Suprapubic skin (tissue), 4 donors: ENCODE measurements around the gene MEIOB. TPM values are rescaled to one million over a fixed set of nuclear protein-coding genes. Genes with fewer than 3 reads are reported as not detected.

Source experiments
- DNase-seq, 2 donors: peaks; one replicate each; pipeline ENCODE4 v3.0.0-alpha.2; 2019; ENCODE audit warnings: low spot score in 2 of 2
- H3K27ac ChIP-seq: fragments of 200-600 bp; sonication (generic); one replicate; pipeline ENCODE4 v1.5.1; 2019
- H3K27me3 ChIP-seq: fragments of 200-600 bp; sonication (generic); one replicate; pipeline ENCODE4 v1.5.1; 2019
- H3K36me3 ChIP-seq: fragments of 200-600 bp; sonication (generic); one replicate; pipeline ENCODE4 v1.5.1; 2019
- H3K4me1 ChIP-seq: fragments of 200-600 bp; sonication (generic); one replicate; pipeline ENCODE4 v1.5.1; 2019
- H3K4me3 ChIP-seq: fragments of 200-600 bp; sonication (generic); one replicate; pipeline ENCODE4 v1.5.1; 2019; ENCODE audit warnings: mild to moderate bottlenecking
- H3K9me3 ChIP-seq: fragments of 200-600 bp; sonication (generic); one replicate; pipeline ENCODE4 v1.5.1; 2019
- CTCF ChIP-seq, 2 donors: fragments of 200-600 bp in 1 of 2; fragments of 450-650 bp in 1 of 2; sonication (generic) in 1 of 2; IDR thresholded peaks; one replicate each; pipeline ENCODE4 v1.5.1; 2016 to 2019; ENCODE audit warnings: antibody characterized with exemption in 2 of 2, mild to moderate bottlenecking in 1 of 2, moderate library complexity in 1 of 2
- EP300 ChIP-seq: sonication (generic); formaldehyde crosslinking; IDR thresholded peaks from one replicate; pipeline ENCODE4 v1.6.1; 2017; ENCODE audit warnings: antibody characterized with exemption
- POLR2A ChIP-seq, 2 donors: fragments of 450-650 bp; IDR thresholded peaks; one replicate each; pipeline ENCODE4 v1.6.1; 2017; ENCODE audit warnings: antibody characterized with exemption in 2 of 2, mild to moderate bottlenecking in 2 of 2, moderate library complexity in 2 of 2
- POLR2AphosphoS5 ChIP-seq, 3 donors: sonication (generic); formaldehyde crosslinking; IDR thresholded peaks; one replicate each; pipeline ENCODE4 v1.6.1; 2017; ENCODE audit warnings: antibody characterized with exemption in 3 of 3
- WGBS: methylation state at CpG from one replicate; pipeline ENCODE4 v1.1.5; 2018; 5-methylcytosine and 5-hydroxymethylcytosine counted together
- total RNA-seq, 4 donors: library from RNA; depleted of rRNA; stranded (reverse); fragments of >200 nt; gene quantifications; one replicate each; pipeline ENCODE4 v1.1.0, GENCODE V29; 2016

Gene MEIOB
- total RNA-seq, 4 donors from 2014 or later, result 0.29 to 0.68 TPM; not detected in 2

DNA sequence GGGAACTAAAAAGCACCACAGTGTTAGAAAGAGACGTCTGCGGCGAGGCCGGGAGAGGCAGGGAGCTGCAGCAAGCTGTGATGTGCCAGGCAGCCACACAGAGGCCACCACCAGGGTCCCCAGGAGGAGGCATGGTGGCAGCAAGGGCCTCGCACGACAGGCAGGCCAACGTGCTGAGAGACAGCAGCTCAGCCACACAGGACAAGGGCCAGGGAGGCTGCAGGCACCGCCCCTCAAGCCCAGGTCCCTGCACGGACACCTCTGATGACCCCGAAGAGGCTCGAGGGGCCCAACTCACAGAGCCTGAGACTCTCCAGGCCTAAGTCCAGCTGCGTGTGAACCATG, 51.0 kb downstream of the MEIOB start:
- no peaks in the 10 kb centered on the region for H3K27me3 ChIP-seq
- TF ChIP-seq EP300 (no peak), POLR2A (IDR thresholded peaks at IDR 0.05) (no peak), POLR2AphosphoS5 (IDR thresholded peaks at IDR 0.05) (no peak), CTCF (IDR thresholded peaks at IDR 0.05) (no peak)
- H3K36me3 ChIP-seq, result peaks cover 65% of the 10 kb centered on the region
- no peak overlapping the region for H3K4me3 ChIP-seq
- no peaks in the 10 kb centered on the region for H3K9me3 ChIP-seq
- WGBS, result 97% methylated on average over 11 of the region's 12 CpGs
- DNase-seq, result no peak
- H3K27ac ChIP-seq, result no peak overlapping the region
- H3K4me1 ChIP-seq, result peaks cover 13% of the 10 kb centered on the region

DNA sequence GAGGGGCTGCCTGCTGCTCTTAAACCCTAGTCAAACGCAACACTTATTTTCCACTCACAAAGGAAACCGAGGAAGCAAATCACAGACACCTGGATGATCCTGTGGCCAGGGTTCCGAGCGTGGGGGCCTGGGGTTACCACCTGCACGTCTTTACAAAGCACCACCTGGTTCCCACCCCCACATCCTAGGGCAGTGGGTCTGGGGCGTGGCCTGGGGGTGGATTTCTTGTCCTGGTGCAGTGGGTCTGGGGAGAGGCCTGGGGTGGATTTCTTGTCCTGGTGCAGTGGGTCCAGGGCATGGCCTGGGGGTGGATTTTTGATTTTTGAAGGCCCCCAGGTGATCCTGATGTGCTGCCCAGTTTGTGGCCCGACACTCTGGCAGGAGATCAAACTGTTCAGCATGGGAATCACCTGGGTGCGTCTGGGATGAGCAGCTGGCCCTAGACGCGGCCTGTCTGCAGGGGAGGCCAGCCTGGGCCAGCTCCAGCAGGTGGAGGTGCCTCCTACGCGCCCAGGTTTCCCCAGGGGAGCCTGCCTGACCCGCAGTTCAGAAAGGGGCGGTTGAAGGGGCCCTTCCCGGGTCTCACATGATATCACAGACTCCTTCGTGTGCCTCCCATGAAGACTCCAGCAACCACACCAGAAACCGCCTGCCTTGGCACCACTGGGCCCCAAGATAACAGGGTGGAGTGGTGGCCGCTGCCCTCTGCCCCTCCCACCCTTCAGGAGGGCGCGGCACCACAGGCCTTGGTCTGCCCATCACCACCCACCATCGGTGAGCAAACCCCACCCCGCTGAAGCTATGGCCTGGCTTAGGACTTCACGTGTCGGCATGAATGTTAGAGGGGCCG, 51.6 kb downstream of the MEIOB start:
- DNase-seq, result peak in 1 of 2 donors; percentile 56
- Histone ChIP-seq H3K36me3 (peaks cover 69% of the 10 kb centered on the region), H3K4me1 (peaks cover 7% of the 10 kb centered on the region), H3K27ac (no peak overlapping the region), H3K4me3 (no peak overlapping the region), H3K27me3 (no peaks in the 10 kb centered on the region), H3K9me3 (no peaks in the 10 kb centered on the region)
- WGBS, result 94% methylated on average over 8 of the region's 25 CpGs
- no peak for TF ChIP-seq POLR2AphosphoS5 (IDR thresholded peaks at IDR 0.05)
- TF ChIP-seq POLR2A (IDR thresholded peaks at IDR 0.05), result no peak
- TF ChIP-seq EP300, result no peak
- TF ChIP-seq CTCF (IDR thresholded peaks at IDR 0.05), result no peak

DNA sequence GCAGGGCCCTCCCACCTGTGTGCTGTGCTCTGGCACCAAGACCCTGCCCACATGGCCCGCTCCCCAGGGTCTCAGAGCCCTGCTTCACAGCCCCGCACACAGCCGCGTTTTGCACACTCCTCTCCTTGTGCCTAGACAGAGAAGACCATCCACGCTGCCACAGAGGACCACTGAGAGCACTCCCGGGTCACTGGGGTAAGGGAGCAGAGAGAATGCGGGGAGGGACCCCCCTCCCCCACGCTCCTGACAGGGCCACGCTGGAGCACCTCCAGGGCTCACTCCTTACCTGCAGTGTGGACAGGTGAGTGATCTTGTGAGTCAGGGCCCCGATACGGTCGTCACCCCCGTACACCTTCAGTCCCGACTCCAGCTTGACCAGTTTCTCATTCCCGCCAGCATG, 52.4 kb downstream of the MEIOB start:
- Histone ChIP-seq H3K4me3 (no peak overlapping the region), H3K27ac (no peak overlapping the region), H3K36me3 (peaks cover 72% of the 10 kb centered on the region), H3K4me1 (no peaks in the 10 kb centered on the region), H3K9me3 (no peaks in the 10 kb centered on the region), H3K27me3 (no peaks in the 10 kb centered on the region)
- TF ChIP-seq POLR2AphosphoS5 (IDR thresholded peaks at IDR 0.05) (no peak), POLR2A (IDR thresholded peaks at IDR 0.05) (no peak), CTCF (IDR thresholded peaks at IDR 0.05) (no peak), EP300 (no peak)
- peak in 1 of 2 donors; percentile 46 for DNase-seq
- 90% methylated on average over 10 of the region's 15 CpGs for whole genome bisulfite sequencing

DNA sequence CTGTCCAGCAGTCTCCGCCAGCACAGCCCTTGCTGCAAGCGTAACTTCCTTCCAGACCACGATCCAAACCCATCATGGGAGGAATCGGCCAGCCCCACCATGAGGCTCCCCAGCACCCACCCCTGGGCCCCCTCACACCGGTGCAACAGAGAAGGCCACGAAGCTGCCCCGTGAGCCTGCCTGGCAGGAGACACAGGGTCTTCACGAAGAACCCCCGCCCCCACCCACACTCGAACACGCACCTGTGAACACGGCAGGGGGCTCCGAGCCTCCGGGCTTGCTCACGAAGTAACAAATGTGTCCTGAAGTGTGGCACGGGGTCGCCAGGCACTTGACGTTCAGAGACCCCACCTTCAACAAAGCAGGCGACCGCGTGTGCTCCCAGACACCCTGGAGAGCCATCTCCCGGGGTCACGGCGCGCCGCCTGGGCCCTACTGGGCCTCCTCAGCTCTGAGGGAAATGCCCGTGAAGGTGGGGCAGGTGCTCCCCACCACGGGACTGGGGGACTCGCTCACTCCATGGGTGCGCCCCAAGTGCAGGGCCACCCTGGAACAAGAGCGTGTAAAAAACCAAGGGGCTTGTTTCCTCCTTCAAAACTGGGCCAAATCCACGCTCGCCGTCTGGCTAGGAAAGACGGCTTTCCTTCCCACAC, 53.0 kb downstream of the MEIOB start:
- Histone ChIP-seq H3K27ac (no peak overlapping the region), H3K4me1 (no peaks in the 10 kb centered on the region), H3K4me3 (no peak overlapping the region), H3K27me3 (no peaks in the 10 kb centered on the region), H3K36me3 (peaks cover 73% of the 10 kb centered on the region), H3K9me3 (no peaks in the 10 kb centered on the region)
- 91% methylated on average over 13 of the region's 35 CpGs for WGBS
- TF ChIP-seq CTCF (IDR thresholded peaks at IDR 0.05) (no peak), POLR2AphosphoS5 (IDR thresholded peaks at IDR 0.05) (no peak), POLR2A (IDR thresholded peaks at IDR 0.05) (no peak), EP300 (no peak)
- no peak for DNase-seq

DNA sequence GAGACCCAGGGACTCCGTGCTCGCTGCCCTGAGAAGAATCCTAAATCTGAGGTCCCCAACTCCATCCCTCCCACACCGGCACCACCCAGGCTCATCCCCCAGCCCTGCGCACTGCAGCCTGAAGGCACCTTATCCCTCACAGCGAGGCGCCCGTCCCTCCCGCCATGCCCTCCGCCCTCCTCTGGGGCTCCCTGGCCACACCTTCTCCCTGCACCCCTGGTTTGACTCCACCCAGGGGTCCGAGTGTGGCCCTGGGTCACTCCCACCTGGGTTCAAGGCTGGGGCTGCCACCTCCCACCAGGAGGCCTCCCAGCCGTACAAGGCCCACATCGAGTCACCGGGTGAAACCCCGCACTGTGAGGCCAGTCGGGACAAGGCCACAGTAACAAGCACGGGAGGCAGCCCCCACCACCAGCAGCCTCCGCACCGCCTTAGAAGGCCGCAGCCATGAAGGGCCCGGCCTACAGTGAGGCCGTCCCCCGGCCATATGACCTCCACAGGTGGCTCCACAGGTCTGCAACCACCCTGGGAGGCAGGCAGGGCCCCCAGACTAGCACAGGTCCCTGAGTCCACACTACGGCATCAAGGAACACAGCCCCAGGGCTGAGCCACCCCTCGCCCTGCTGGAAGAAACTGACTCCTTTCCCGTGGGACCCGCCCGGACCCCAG, 53.6 kb downstream of the MEIOB start:
- no peak overlapping the region for H3K27ac ChIP-seq
- no peaks in the 10 kb centered on the region for H3K9me3 ChIP-seq
- peaks cover 77% of the 10 kb centered on the region for H3K36me3 ChIP-seq
- no peaks in the 10 kb centered on the region for H3K4me1 ChIP-seq
- TF ChIP-seq CTCF (IDR thresholded peaks at IDR 0.05) (no peak), POLR2AphosphoS5 (IDR thresholded peaks at IDR 0.05) (no peak), POLR2A (IDR thresholded peaks at IDR 0.05) (no peak)
- H3K4me3 ChIP-seq, result no peak overlapping the region
- DNase-seq, result peak in 1 of 2 donors; percentile 60
- WGBS, result 97% methylated on average over 11 of the region's 27 CpGs
- H3K27me3 ChIP-seq, result no peaks in the 10 kb centered on the region
